Upper lobe of right lung (tissue), 1 donor: Measurements from ENCODE around the gene SLC10A3. TPM values are rescaled to one million over a fixed set of nuclear protein-coding genes. Genes with fewer than 3 reads are reported as not detected.
A peak's percentile ranks its signal among the peaks of the same experiment; 100 is the strongest.

Experiments
- ATAC-seq: fragments of 200-7000 bp; cut with Tn5 transposase; one replicate; pipeline ENCODE4 v1.9.1; 2020; ENCODE audit warnings: mild to moderate bottlenecking, moderate library complexity
- DNase-seq: peaks from one replicate; pipeline ENCODE4 v3.0.0-alpha.2; 2020
- H3K27ac ChIP-seq: fragments of 200-600 bp; one replicate; pipeline ENCODE4 v1.8.0; 2022
- H3K27me3 ChIP-seq: fragments of 200-600 bp; one replicate; pipeline ENCODE4 v1.8.0; 2022; ENCODE audit warnings: mild to moderate bottlenecking
- H3K36me3 ChIP-seq: fragments of 200-600 bp; one replicate; pipeline ENCODE4 v1.8.0; 2022
- H3K4me1 ChIP-seq: fragments of 200-600 bp; one replicate; pipeline ENCODE4 v1.8.0; 2022
- H3K4me3 ChIP-seq: fragments of 200-600 bp; one replicate; pipeline ENCODE4 v1.8.0; 2022; ENCODE audit warnings: mild to moderate bottlenecking
- H3K9me3 ChIP-seq: fragments of 200-600 bp; one replicate; pipeline ENCODE4 v1.8.0; 2022
- intact Hi-C: fragments of 100-400 bp; cut with DNase I; formaldehyde crosslinking; loops from one replicate; pipeline ENCODE4 v1.11.0; 2022
- microRNA-seq: library from miRNA; unstranded; fragments of <30 nt; microRNA quantifications from one replicate; pipeline ENCODE4 v1.2.0, GENCODE V29; 2020; ENCODE audit warnings: borderline microRNAs expressed
- total RNA-seq: library from RNA; stranded (reverse); fragmentation: NEBNext Ultra II Directional; extraction: Animal tissue kit (Norgen Biotek cat#: 25700); gene quantifications from one replicate; pipeline ENCODE4 v1.2.1, GENCODE V29; 2021
- TF ChIP-seq, protein P1 (sequence below): fragments of 200-600 bp; IDR thresholded peaks from one replicate; pipeline ENCODE4 v1.8.0; 2022; ENCODE audit warnings: antibody characterized with exemption
- donor health status: DM: no; HTN: yes; CAD: no; lungs with severe emphysema.

The SLC10A3 gene
- total RNA-seq, 1 donor from 2014 or later, result 23.7 TPM

DNA sequence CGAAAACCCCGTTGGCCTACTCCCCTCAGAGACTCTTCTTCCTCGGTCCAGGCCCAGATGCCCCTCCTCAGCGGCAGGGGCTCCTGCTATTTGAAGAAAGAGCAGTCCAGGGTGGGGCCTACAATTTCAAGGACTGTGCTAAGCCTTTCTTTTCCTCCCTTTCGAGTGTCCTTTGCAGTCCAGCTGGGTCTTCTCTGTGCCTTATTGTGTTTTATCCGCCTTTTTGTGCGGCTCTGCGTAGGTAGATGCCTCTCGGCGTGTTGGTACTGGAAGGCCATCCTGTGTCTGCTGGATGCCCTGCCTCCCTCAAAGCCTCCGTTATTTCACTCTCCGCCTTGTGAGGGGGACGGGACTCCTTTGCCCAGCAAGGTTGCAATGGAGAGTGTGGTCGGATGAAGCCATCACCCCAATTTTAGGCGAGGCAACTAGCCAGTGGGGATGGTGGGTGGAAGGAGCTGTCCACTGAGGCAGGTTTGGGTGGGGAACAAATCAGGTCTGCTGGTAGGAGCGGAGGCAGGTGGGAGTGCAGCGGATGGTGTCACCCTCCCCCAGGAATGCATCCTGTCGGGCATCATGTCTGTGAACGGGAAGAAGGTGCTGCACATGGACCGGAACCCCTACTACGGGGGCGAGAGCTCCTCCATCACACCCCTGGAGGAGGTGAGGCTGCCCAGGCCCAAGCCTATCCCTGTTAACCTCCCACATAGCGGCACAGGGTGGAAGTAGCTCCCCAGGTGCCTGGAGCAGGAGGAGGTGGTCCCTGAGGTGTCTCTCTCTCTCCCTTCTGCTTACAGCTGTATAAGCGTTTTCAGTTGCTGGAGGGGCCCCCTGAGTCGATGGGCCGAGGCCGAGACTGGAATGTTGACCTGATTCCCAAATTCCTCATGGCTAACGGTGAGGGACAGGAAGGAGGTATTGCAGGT lies 52.2 kb downstream of the SLC10A3 start:
- Histone ChIP-seq H3K4me1 (no peaks in the 10 kb centered on the region), H3K36me3 (peaks cover 26% of the 10 kb centered on the region), H3K27me3 (no peaks in the 10 kb centered on the region), H3K9me3 (no peaks in the 10 kb centered on the region), H3K4me3 (peak overlapping the region; percentile 75), H3K27ac (no peak overlapping the region)
- ATAC-seq (no peak), DNase-seq (no peak)
- TF ChIP-seq, protein P1, sequence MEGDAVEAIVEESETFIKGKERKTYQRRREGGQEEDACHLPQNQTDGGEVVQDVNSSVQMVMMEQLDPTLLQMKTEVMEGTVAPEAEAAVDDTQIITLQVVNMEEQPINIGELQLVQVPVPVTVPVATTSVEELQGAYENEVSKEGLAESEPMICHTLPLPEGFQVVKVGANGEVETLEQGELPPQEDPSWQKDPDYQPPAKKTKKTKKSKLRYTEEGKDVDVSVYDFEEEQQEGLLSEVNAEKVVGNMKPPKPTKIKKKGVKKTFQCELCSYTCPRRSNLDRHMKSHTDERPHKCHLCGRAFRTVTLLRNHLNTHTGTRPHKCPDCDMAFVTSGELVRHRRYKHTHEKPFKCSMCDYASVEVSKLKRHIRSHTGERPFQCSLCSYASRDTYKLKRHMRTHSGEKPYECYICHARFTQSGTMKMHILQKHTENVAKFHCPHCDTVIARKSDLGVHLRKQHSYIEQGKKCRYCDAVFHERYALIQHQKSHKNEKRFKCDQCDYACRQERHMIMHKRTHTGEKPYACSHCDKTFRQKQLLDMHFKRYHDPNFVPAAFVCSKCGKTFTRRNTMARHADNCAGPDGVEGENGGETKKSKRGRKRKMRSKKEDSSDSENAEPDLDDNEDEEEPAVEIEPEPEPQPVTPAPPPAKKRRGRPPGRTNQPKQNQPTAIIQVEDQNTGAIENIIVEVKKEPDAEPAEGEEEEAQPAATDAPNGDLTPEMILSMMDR, result no peak
- intact Hi-C loops, result no loop called here

Small RNA genes within 50 kb of the gene (microRNA-seq; reads per million reads assigned to microRNA genes)
- not detected for gene MIR6858

Other genes with a start within 250 kb of the SLC10A3 start
- gene OPN1MW3, start 233.0 kb downstream of the SLC10A3 start, total RNA-seq, result not detected
- gene TEX28, start 195.5 kb downstream of the SLC10A3 start, total RNA-seq, result not detected
- gene TKTL1, start 194.8 kb downstream of the SLC10A3 start, total RNA-seq, result not detected
- 1,252 TPM for gene FLNA, start 116.0 kb downstream of the SLC10A3 start, total RNA-seq
- gene EMD, start 111.3 kb downstream of the SLC10A3 start, total RNA-seq, result 58.4 TPM
- 2,677 TPM for gene RPL10, start 92.3 kb downstream of the SLC10A3 start, total RNA-seq
- 37.1 TPM for gene DNASE1L1, start 81.4 kb downstream of the SLC10A3 start, total RNA-seq
- 43.9 TPM for gene TAFAZZIN, start 79.1 kb downstream of the SLC10A3 start, total RNA-seq
- 193 TPM for gene ATP6AP1, start 62.0 kb downstream of the SLC10A3 start, total RNA-seq
- 108 TPM for gene GDI1, start 53.5 kb downstream of the SLC10A3 start, total RNA-seq
- gene FAM50A, start 46.5 kb downstream of the SLC10A3 start, total RNA-seq, result 82.0 TPM
- gene PLXNA3, start 32.3 kb downstream of the SLC10A3 start, total RNA-seq, result 49.0 TPM
- 15.1 TPM for gene LAGE3, start 11.3 kb downstream of the SLC10A3 start, total RNA-seq
- 33.8 TPM for gene UBL4A, start 4.0 kb downstream of the SLC10A3 start, total RNA-seq
- gene FAM3A, start 25.6 kb upstream of the SLC10A3 start, total RNA-seq, result 42.6 TPM
- gene G6PD, start 56.2 kb upstream of the SLC10A3 start, total RNA-seq, result 84.9 TPM
- 33.4 TPM for gene IKBKG, start 57.0 kb upstream of the SLC10A3 start, total RNA-seq
- gene CTAG1A, start 94.5 kb upstream of the SLC10A3 start, total RNA-seq, result not detected
- gene CTAG1B, start 128.7 kb upstream of the SLC10A3 start, total RNA-seq, result not detected
- gene CTAG2, start 162.9 kb upstream of the SLC10A3 start, total RNA-seq, result not detected